SK-N-MC (cell line): ENCODE results near the gene SPOP.

Experiments
- EZH2 ChIP-seq: fragments of 200-600 bp; sonication (generic); IDR thresholded peaks from one replicate; pipeline ENCODE4 v1.6.1; 2017; ENCODE audit warnings: antibody characterized with exemption
- POLR2AphosphoS5 ChIP-seq: IDR thresholded peaks from 2 replicates; pipeline ENCODE4 v1.6.1; 2012; ENCODE audit warnings: mild to moderate bottlenecking, low read depth, low read length, borderline replicate concordance

- TF ChIP-seq POLR2AphosphoS5 (no peak), EZH2 (no peak)
These were observed 37.9 kb upstream of the SPOP start for GRCh38 chr17:49715717-49716279.
